Measurements from ENCODE around the gene RSRC1. TPM values are rescaled to one million over a fixed set of nuclear protein-coding genes. Genes with fewer than 3 reads are reported as not detected.

RSRC1 gene
- total RNA-seq, 1 donor from 2014 or later = 46.9 TPM

- Mint-ChIP-seq H3K9me3 (no peaks in the 10 kb centered on the region), H3K4me1 (ENCODE audit: low read depth) (peaks cover 22% of the 10 kb centered on the region), H3K4me3 (ENCODE audit: low read depth) (no peak overlapping the region), H3K27me3 (ENCODE audit: low read depth) (no peaks in the 10 kb centered on the region), H3K36me3 (ENCODE audit: low read depth) (peaks cover 2% of the 10 kb centered on the region), H3K27ac (no peak overlapping the region)
- intact Hi-C loops (cut with micrococcal nuclease) = no loop called here
- DNase-seq (ENCODE audit: low spot score) = no peak
These were observed 346.2 kb downstream of the RSRC1 start for GRCh38 chr3:158456114-158456513.

GRCh38 chr3:158458464-158458863 lies 348.6 kb downstream of the RSRC1 start:
- no peak overlapping the region for H3K27ac Mint-ChIP-seq
- peaks cover 2% of the 10 kb centered on the region for H3K36me3 Mint-ChIP-seq (ENCODE audit: low read depth)
- H3K27me3 Mint-ChIP-seq (ENCODE audit: low read depth) = no peaks in the 10 kb centered on the region
- intact Hi-C loops (cut with micrococcal nuclease) = no loop called here
- H3K4me3 Mint-ChIP-seq (ENCODE audit: low read depth) = no peak overlapping the region
- H3K4me1 Mint-ChIP-seq (ENCODE audit: low read depth) = peaks cover 15% of the 10 kb centered on the region
- no peaks in the 10 kb centered on the region for H3K9me3 Mint-ChIP-seq
- no peak for DNase-seq (ENCODE audit: low spot score)

- no peaks in the 10 kb centered on the region for H3K9me3 Mint-ChIP-seq
- H3K36me3 Mint-ChIP-seq (ENCODE audit: low read depth) = no peaks in the 10 kb centered on the region
- DNase-seq (ENCODE audit: low spot score) = no peak
- no peaks in the 10 kb centered on the region for H3K27me3 Mint-ChIP-seq (ENCODE audit: low read depth)
- H3K4me3 Mint-ChIP-seq (ENCODE audit: low read depth) = no peak overlapping the region
- H3K4me1 Mint-ChIP-seq (ENCODE audit: low read depth) = no peaks in the 10 kb centered on the region
- intact Hi-C loops (cut with micrococcal nuclease) = no loop called here
- H3K27ac Mint-ChIP-seq = no peak overlapping the region
These were observed 351.0 kb downstream of the RSRC1 start for GRCh38 chr3:158460926-158461325.

- Mint-ChIP-seq H3K4me1 (ENCODE audit: low read depth) (no peaks in the 10 kb centered on the region), H3K4me3 (ENCODE audit: low read depth) (no peak overlapping the region), H3K36me3 (ENCODE audit: low read depth) (no peaks in the 10 kb centered on the region), H3K27ac (no peak overlapping the region), H3K27me3 (ENCODE audit: low read depth) (no peaks in the 10 kb centered on the region), H3K9me3 (no peaks in the 10 kb centered on the region)
- DNase-seq (ENCODE audit: low spot score) = no peak
- intact Hi-C loops (cut with micrococcal nuclease) = no loop called here
These were observed 353.7 kb downstream of the RSRC1 start for GRCh38 chr3:158463556-158463955.

GRCh38 chr3:158465074-158465473 lies 355.2 kb downstream of the RSRC1 start:
- no peaks in the 10 kb centered on the region for H3K9me3 Mint-ChIP-seq
- DNase-seq (ENCODE audit: low spot score) = no peak
- intact Hi-C loops (cut with micrococcal nuclease) = no loop called here
- H3K27me3 Mint-ChIP-seq (ENCODE audit: low read depth) = no peaks in the 10 kb centered on the region
- H3K4me3 Mint-ChIP-seq (ENCODE audit: low read depth) = no peak overlapping the region
- no peaks in the 10 kb centered on the region for H3K4me1 Mint-ChIP-seq (ENCODE audit: low read depth)
- H3K27ac Mint-ChIP-seq = no peak overlapping the region
- H3K36me3 Mint-ChIP-seq (ENCODE audit: low read depth) = no peaks in the 10 kb centered on the region

GRCh38 chr3:158470944-158471638 lies 361.2 kb downstream of the RSRC1 start:
- Mint-ChIP-seq H3K9me3 (no peaks in the 10 kb centered on the region), H3K4me1 (ENCODE audit: low read depth) (no peaks in the 10 kb centered on the region), H3K36me3 (ENCODE audit: low read depth) (no peaks in the 10 kb centered on the region), H3K27ac (no peak overlapping the region), H3K4me3 (ENCODE audit: low read depth) (no peak overlapping the region), H3K27me3 (ENCODE audit: low read depth) (no peaks in the 10 kb centered on the region)
- no peak for DNase-seq (ENCODE audit: low spot score)
- intact Hi-C loops (cut with micrococcal nuclease) = no loop called here

GRCh38 chr3:158471639-158472294 lies 361.9 kb downstream of the RSRC1 start:
- Mint-ChIP-seq H3K4me3 (ENCODE audit: low read depth) (no peak overlapping the region), H3K4me1 (ENCODE audit: low read depth) (no peaks in the 10 kb centered on the region), H3K27me3 (ENCODE audit: low read depth) (no peaks in the 10 kb centered on the region), H3K27ac (no peak overlapping the region), H3K36me3 (ENCODE audit: low read depth) (no peaks in the 10 kb centered on the region), H3K9me3 (no peaks in the 10 kb centered on the region)
- no peak for DNase-seq (ENCODE audit: low spot score)
- intact Hi-C loops (cut with micrococcal nuclease) = no loop called here

GRCh38 chr3:158479051-158479450 lies 369.2 kb downstream of the RSRC1 start:
- no peak for DNase-seq (ENCODE audit: low spot score)
- intact Hi-C loops (cut with micrococcal nuclease) = no loop called here
- Mint-ChIP-seq H3K36me3 (ENCODE audit: low read depth) (no peaks in the 10 kb centered on the region), H3K4me3 (ENCODE audit: low read depth) (no peak overlapping the region), H3K4me1 (ENCODE audit: low read depth) (peaks cover 2% of the 10 kb centered on the region), H3K27me3 (ENCODE audit: low read depth) (no peaks in the 10 kb centered on the region), H3K9me3 (no peaks in the 10 kb centered on the region), H3K27ac (no peak overlapping the region)

GRCh38 chr3:158483701-158484235 lies 373.9 kb downstream of the RSRC1 start:
- H3K4me3 Mint-ChIP-seq (ENCODE audit: low read depth) = no peak overlapping the region
- no peak overlapping the region for H3K27ac Mint-ChIP-seq
- H3K27me3 Mint-ChIP-seq (ENCODE audit: low read depth) = no peaks in the 10 kb centered on the region
- DNase-seq (ENCODE audit: low spot score) = no peak
- H3K9me3 Mint-ChIP-seq = no peaks in the 10 kb centered on the region
- H3K36me3 Mint-ChIP-seq (ENCODE audit: low read depth) = no peaks in the 10 kb centered on the region
- intact Hi-C loops (cut with micrococcal nuclease) = no loop called here
- H3K4me1 Mint-ChIP-seq (ENCODE audit: low read depth) = peaks cover 5% of the 10 kb centered on the region

GRCh38 chr3:158486200-158486599 lies 376.3 kb downstream of the RSRC1 start:
- H3K4me3 Mint-ChIP-seq (ENCODE audit: low read depth) = no peak overlapping the region
- H3K4me1 Mint-ChIP-seq (ENCODE audit: low read depth) = peaks cover 3% of the 10 kb centered on the region
- H3K9me3 Mint-ChIP-seq = peaks cover 2% of the 10 kb centered on the region
- intact Hi-C loops (cut with micrococcal nuclease) = no loop called here
- no peak overlapping the region for H3K27ac Mint-ChIP-seq
- no peaks in the 10 kb centered on the region for H3K36me3 Mint-ChIP-seq (ENCODE audit: low read depth)
- H3K27me3 Mint-ChIP-seq (ENCODE audit: low read depth) = no peaks in the 10 kb centered on the region
- no peak for DNase-seq (ENCODE audit: low spot score)

- H3K27ac Mint-ChIP-seq = no peak overlapping the region
- H3K27me3 Mint-ChIP-seq (ENCODE audit: low read depth) = no peaks in the 10 kb centered on the region
These were observed 378.8 kb downstream of the RSRC1 start for GRCh38 chr3:158488670-158489069.

GRCh38 chr3:158489181-158489580 lies 379.3 kb downstream of the RSRC1 start:
- H3K36me3 Mint-ChIP-seq (ENCODE audit: low read depth) = no peaks in the 10 kb centered on the region
- no peak overlapping the region for H3K27ac Mint-ChIP-seq
- intact Hi-C loops (cut with micrococcal nuclease) = no loop called here
- peaks cover 3% of the 10 kb centered on the region for H3K4me1 Mint-ChIP-seq (ENCODE audit: low read depth)
- no peak overlapping the region for H3K4me3 Mint-ChIP-seq (ENCODE audit: low read depth)
- DNase-seq (ENCODE audit: low spot score) = no peak
- no peaks in the 10 kb centered on the region for H3K27me3 Mint-ChIP-seq (ENCODE audit: low read depth)
- peaks cover 3% of the 10 kb centered on the region for H3K9me3 Mint-ChIP-seq

More at GRCh38 chr3:158488670-158489069, 378.8 kb downstream of the RSRC1 start:
- DNase-seq (ENCODE audit: low spot score) = no peak
- intact Hi-C loops (cut with micrococcal nuclease) = no loop called here
- Mint-ChIP-seq H3K9me3 (peaks cover 3% of the 10 kb centered on the region), H3K4me1 (ENCODE audit: low read depth) (peaks cover 3% of the 10 kb centered on the region), H3K36me3 (ENCODE audit: low read depth) (no peaks in the 10 kb centered on the region), H3K4me3 (ENCODE audit: low read depth) (no peak overlapping the region)

- Mint-ChIP-seq H3K4me1 (ENCODE audit: low read depth) (no peaks in the 10 kb centered on the region), H3K27me3 (ENCODE audit: low read depth) (no peaks in the 10 kb centered on the region), H3K36me3 (ENCODE audit: low read depth) (no peaks in the 10 kb centered on the region), H3K4me3 (ENCODE audit: low read depth) (no peak overlapping the region), H3K27ac (no peak overlapping the region), H3K9me3 (peaks cover 3% of the 10 kb centered on the region)
- intact Hi-C loops (cut with micrococcal nuclease) = no loop called here
- DNase-seq (ENCODE audit: low spot score) = no peak
These were observed 382.1 kb downstream of the RSRC1 start for GRCh38 chr3:158491968-158492367.
